ENCODE measurements around the gene RNF223.
"Not testable (repeated sequence)": the region's sequence is repeated elsewhere in the genome, so short reads cannot be mapped to it uniquely, and the experiment has no call there.

RNF223 gene

GRCh38 chr1:1099506-1100183 lies 25.5 kb upstream of the RNF223 start:
- Histone ChIP-seq H3K4me3 (ENCODE audit: low read depth, low read length, poor library complexity, severe bottlenecking) (no peak overlapping the region), H3F3A (ENCODE audit: insufficient read depth, low read length) (no peaks in the 10 kb centered on the region)

GRCh38 chr1:1098681-1099421 lies 24.7 kb upstream of the RNF223 start:
- H3K9ac ChIP-seq (ENCODE audit: low read length) = no peak overlapping the region
- no peaks in the 10 kb centered on the region for H3K27me3 ChIP-seq (ENCODE audit: insufficient read depth, low read length)
- H3K4me3 ChIP-seq (ENCODE audit: low read depth, low read length, poor library complexity, severe bottlenecking) = no peak overlapping the region
- no peak overlapping the region for H3K4me2 ChIP-seq (ENCODE audit: low read length)
- no peak overlapping the region for H2AFZ ChIP-seq (ENCODE audit: low read length)
- H3F3A ChIP-seq (ENCODE audit: insufficient read depth, low read length) = no peaks in the 10 kb centered on the region
- peaks cover 4% of the 10 kb centered on the region for H3K9me3 ChIP-seq (ENCODE audit: low read length)
- H3K4me1 ChIP-seq (ENCODE audit: insufficient read depth, low read length, severe bottlenecking) = no peaks in the 10 kb centered on the region
- no peak overlapping the region for H3K27ac ChIP-seq (ENCODE audit: low read depth, low read length, poor library complexity, severe bottlenecking)
- no peaks in the 10 kb centered on the region for H4K20me1 ChIP-seq (ENCODE audit: insufficient read depth, low read length)
- H3K79me2 ChIP-seq (ENCODE audit: insufficient read depth, low read length) = no peaks in the 10 kb centered on the region
- no peaks in the 10 kb centered on the region for H3K9me2 ChIP-seq (ENCODE audit: low read depth, low read length)
- no peaks in the 10 kb centered on the region; the same call in 1 of the 2 replicates for H3K36me3 ChIP-seq (ENCODE audit: insufficient read depth, low read length)
- TF ChIP-seq CTCF (IDR thresholded peaks at IDR 0.05; ENCODE audit: low read length) (no peak), EZH2 (IDR thresholded peaks at IDR 0.05; ENCODE audit: borderline replicate concordance, low read length) (no peak)

More at GRCh38 chr1:1099506-1100183, 25.5 kb upstream of the RNF223 start:
- no peaks in the 10 kb centered on the region for H3K9me2 ChIP-seq (ENCODE audit: low read depth, low read length)
- H3K27me3 ChIP-seq (ENCODE audit: insufficient read depth, low read length) = no peaks in the 10 kb centered on the region
- no peak overlapping the region for H3K27ac ChIP-seq (ENCODE audit: low read depth, low read length, poor library complexity, severe bottlenecking)
- peaks cover 4% of the 10 kb centered on the region for H3K9me3 ChIP-seq (ENCODE audit: low read length)
- no peak for TF ChIP-seq EZH2 (IDR thresholded peaks at IDR 0.05; ENCODE audit: borderline replicate concordance, low read length)
- no peak for TF ChIP-seq CTCF (IDR thresholded peaks at IDR 0.05; ENCODE audit: low read length)
- no peaks in the 10 kb centered on the region for H3K4me1 ChIP-seq (ENCODE audit: insufficient read depth, low read length, severe bottlenecking)
- no peak overlapping the region for H3K9ac ChIP-seq (ENCODE audit: low read length)
- no peak overlapping the region for H2AFZ ChIP-seq (ENCODE audit: low read length)
- H3K4me2 ChIP-seq (ENCODE audit: low read length) = no peak overlapping the region
- H4K20me1 ChIP-seq (ENCODE audit: insufficient read depth, low read length) = no peaks in the 10 kb centered on the region
- H3K79me2 ChIP-seq (ENCODE audit: insufficient read depth, low read length) = no peaks in the 10 kb centered on the region
- H3K36me3 ChIP-seq (ENCODE audit: insufficient read depth, low read length) = no peaks in the 10 kb centered on the region; the same call in 1 of the 2 replicates

GRCh38 chr1:1096136-1096535 lies 22.0 kb upstream of the RNF223 start:
- H3K27me3 ChIP-seq (ENCODE audit: insufficient read depth, low read length); H3K79me2 ChIP-seq (ENCODE audit: insufficient read depth, low read length); H3K27ac ChIP-seq (ENCODE audit: low read depth, low read length, poor library complexity, severe bottlenecking); H3K9ac ChIP-seq (ENCODE audit: low read length); H3K4me3 ChIP-seq (ENCODE audit: low read depth, low read length, poor library complexity, severe bottlenecking); H3K9me3 ChIP-seq (ENCODE audit: low read length); H4K20me1 ChIP-seq (ENCODE audit: insufficient read depth, low read length); H3K36me3 ChIP-seq (ENCODE audit: insufficient read depth, low read length); H2AFZ ChIP-seq (ENCODE audit: low read length); H3F3A ChIP-seq (ENCODE audit: insufficient read depth, low read length); H3K4me1 ChIP-seq (ENCODE audit: insufficient read depth, low read length, severe bottlenecking); H3K4me2 ChIP-seq (ENCODE audit: low read length); H3K9me2 ChIP-seq (ENCODE audit: low read depth, low read length): not testable (repeated sequence)

All from OCI-LY1 (cell line).